ENCODE results near the gene CACNA1S.

GRCh38 chr1:201139756-201140155 lies 27.5 kb upstream of the CACNA1S start:
- TF ChIP-seq CTCF (IDR thresholded peaks at IDR 0.05), result no peak
- TF ChIP-seq POLR2A (IDR thresholded peaks at IDR 0.05), result no peak
- no peak for TF ChIP-seq POLR2AphosphoS5 (IDR thresholded peaks at IDR 0.05)
- TF ChIP-seq EP300 (IDR thresholded peaks at IDR 0.05), result no peak
